Upper lobe of right lung (tissue), 1 donor: ENCODE measurements around the gene DKK1. TPM values are rescaled to one million over a fixed set of nuclear protein-coding genes. Genes with fewer than 3 reads are reported as not detected.
A peak's percentile ranks its signal among the peaks of the same experiment; 100 is the strongest.

Experiments
- ATAC-seq: fragments of 200-7000 bp; cut with Tn5 transposase; one replicate; pipeline ENCODE4 v1.9.1; 2020; ENCODE audit warnings: mild to moderate bottlenecking, moderate library complexity
- DNase-seq: peaks from one replicate; pipeline ENCODE4 v3.0.0-alpha.2; 2020
- H3K27ac ChIP-seq: fragments of 200-600 bp; one replicate; pipeline ENCODE4 v1.8.0; 2022
- H3K27me3 ChIP-seq: fragments of 200-600 bp; one replicate; pipeline ENCODE4 v1.8.0; 2022; ENCODE audit warnings: mild to moderate bottlenecking
- H3K36me3 ChIP-seq: fragments of 200-600 bp; one replicate; pipeline ENCODE4 v1.8.0; 2022
- H3K4me1 ChIP-seq: fragments of 200-600 bp; one replicate; pipeline ENCODE4 v1.8.0; 2022
- H3K4me3 ChIP-seq: fragments of 200-600 bp; one replicate; pipeline ENCODE4 v1.8.0; 2022; ENCODE audit warnings: mild to moderate bottlenecking
- H3K9me3 ChIP-seq: fragments of 200-600 bp; one replicate; pipeline ENCODE4 v1.8.0; 2022
- intact Hi-C: fragments of 100-400 bp; cut with DNase I; formaldehyde crosslinking; loops from one replicate; pipeline ENCODE4 v1.11.0; 2022
- total RNA-seq: library from RNA; stranded (reverse); fragmentation: NEBNext Ultra II Directional; extraction: Animal tissue kit (Norgen Biotek cat#: 25700); gene quantifications from one replicate; pipeline ENCODE4 v1.2.1, GENCODE V29; 2021
- TF ChIP-seq, protein P1 (sequence below): fragments of 200-600 bp; IDR thresholded peaks from one replicate; pipeline ENCODE4 v1.8.0; 2022; ENCODE audit warnings: antibody characterized with exemption
- donor health status: DM: no; HTN: yes; CAD: no; lungs with severe emphysema.

DKK1 gene
- total RNA-seq, 1 donor from 2014 or later: 3.7 TPM

DNA sequence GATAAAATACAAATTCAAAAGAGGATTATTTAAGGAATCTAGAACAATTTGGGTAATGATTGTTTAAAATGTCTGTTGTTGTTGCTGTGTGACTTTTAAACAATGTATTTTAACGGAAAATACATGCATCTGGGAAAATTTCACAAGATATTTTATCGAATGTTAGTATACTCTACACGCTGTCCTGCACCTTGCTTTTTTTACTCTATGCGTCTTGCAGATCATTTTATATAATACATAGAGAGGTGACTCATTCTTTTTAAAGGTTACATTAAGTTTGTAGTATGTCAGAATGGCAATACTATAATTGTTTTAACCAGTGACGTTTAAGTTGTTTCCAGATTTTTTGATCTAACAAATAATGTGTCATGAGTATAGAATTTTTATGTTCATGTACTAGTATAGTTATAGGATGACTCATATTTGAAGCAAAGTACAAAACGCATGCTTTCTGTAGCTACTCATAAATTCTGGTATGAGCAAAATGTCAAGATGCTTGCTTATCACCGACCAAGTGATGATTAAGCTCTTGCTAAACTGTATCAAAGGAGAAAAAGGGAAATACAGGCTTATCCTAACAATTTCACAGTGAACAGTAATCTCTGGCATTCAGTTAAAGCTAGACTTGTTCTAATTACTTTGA, 4.9 kb downstream of the DKK1 start:
- peaks cover 9% of the 10 kb centered on the region for H3K4me1 ChIP-seq
- H3K36me3 ChIP-seq: no peaks in the 10 kb centered on the region
- H3K9me3 ChIP-seq: no peaks in the 10 kb centered on the region
- ATAC-seq (peak; percentile 40), DNase-seq (no peak)
- H3K27ac ChIP-seq: no peak overlapping the region
- H3K4me3 ChIP-seq: no peak overlapping the region
- peaks cover 10% of the 10 kb centered on the region for H3K27me3 ChIP-seq
- intact Hi-C loops: loop anchor here (10.0 kb wide), 1 partner anchor 176 kb away; no protein-coding TSS in a partner anchor
- TF ChIP-seq, protein P1, sequence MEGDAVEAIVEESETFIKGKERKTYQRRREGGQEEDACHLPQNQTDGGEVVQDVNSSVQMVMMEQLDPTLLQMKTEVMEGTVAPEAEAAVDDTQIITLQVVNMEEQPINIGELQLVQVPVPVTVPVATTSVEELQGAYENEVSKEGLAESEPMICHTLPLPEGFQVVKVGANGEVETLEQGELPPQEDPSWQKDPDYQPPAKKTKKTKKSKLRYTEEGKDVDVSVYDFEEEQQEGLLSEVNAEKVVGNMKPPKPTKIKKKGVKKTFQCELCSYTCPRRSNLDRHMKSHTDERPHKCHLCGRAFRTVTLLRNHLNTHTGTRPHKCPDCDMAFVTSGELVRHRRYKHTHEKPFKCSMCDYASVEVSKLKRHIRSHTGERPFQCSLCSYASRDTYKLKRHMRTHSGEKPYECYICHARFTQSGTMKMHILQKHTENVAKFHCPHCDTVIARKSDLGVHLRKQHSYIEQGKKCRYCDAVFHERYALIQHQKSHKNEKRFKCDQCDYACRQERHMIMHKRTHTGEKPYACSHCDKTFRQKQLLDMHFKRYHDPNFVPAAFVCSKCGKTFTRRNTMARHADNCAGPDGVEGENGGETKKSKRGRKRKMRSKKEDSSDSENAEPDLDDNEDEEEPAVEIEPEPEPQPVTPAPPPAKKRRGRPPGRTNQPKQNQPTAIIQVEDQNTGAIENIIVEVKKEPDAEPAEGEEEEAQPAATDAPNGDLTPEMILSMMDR: no peak

DNA sequence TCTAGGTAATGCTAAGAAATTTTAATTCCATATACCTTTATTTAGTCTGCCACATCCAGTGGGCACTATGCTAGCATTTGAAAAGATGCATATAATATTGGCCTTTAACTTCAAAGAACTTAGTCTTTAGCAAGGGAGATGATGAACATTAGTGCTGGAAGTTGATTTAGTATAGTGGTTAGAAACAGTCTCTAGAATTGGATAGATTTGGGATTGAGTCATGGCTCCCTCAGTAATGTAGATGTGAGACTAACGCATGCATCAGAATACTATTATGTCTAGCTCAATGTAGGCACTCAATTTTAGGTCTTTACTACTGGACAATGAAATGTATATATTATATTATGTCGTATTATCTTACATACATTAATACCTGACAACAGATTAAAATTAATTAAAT, 5.8 kb downstream of the DKK1 start:
- no peaks in the 10 kb centered on the region for H3K9me3 ChIP-seq
- no peak overlapping the region for H3K27ac ChIP-seq
- intact Hi-C loops: loop anchor here (10.0 kb wide), 1 partner anchor 175 kb away; no protein-coding TSS in a partner anchor
- no peaks in the 10 kb centered on the region for H3K36me3 ChIP-seq
- TF ChIP-seq, protein P1: no peak
- ATAC-seq: no peak
- H3K27me3 ChIP-seq: no peaks in the 10 kb centered on the region
- no peak for DNase-seq
- no peaks in the 10 kb centered on the region for H3K4me1 ChIP-seq
- no peak overlapping the region for H3K4me3 ChIP-seq

DNA sequence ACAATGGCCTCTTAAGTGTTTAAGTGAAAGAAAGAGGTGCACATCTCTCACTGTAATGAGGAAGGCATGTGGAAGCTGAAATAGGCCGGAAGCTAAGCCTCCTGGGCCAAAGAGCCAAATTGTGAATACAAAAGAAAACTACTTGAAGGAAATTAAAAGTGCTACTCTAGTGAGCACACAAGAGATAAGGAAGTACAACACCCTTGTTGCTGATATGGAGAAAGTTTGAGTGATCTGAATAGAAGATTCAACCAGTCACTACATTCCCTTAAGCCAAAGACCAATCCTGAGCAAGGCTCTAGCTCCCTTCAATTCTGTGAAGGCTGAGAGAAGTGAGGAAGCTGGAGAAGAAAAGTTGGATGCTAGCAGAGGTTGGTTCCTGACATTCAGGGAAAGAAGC, 8.2 kb downstream of the DKK1 start:
- intact Hi-C loops: no loop called here
- no peak for DNase-seq
- Histone ChIP-seq H3K9me3 (no peaks in the 10 kb centered on the region), H3K27ac (no peak overlapping the region), H3K27me3 (peaks cover 8% of the 10 kb centered on the region), H3K4me3 (no peak overlapping the region), H3K36me3 (no peaks in the 10 kb centered on the region), H3K4me1 (no peaks in the 10 kb centered on the region)
- TF ChIP-seq, protein P1: no peak
- ATAC-seq: peak; percentile 32

DNA sequence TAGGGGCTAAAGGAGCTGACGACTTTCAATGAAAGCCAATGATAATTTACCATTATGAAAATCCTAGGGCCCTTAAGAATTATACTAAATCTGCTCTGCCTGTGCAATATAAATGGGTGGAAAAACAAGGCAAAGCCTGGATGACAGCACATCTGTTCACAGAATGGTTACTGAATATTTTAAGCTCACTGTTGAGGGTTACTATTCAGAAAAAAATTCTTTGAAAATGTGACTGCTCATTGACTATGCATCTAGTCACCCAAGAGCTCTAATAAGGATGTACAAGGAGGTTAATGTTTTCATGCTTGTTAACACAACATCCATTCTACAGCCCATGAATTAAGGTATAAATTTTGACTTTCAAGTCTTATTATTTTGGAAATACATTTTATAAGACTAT, 8.9 kb downstream of the DKK1 start:
- DNase-seq: no peak
- Histone ChIP-seq H3K36me3 (no peaks in the 10 kb centered on the region), H3K4me3 (no peak overlapping the region), H3K27me3 (peaks cover 8% of the 10 kb centered on the region), H3K9me3 (no peaks in the 10 kb centered on the region), H3K4me1 (no peaks in the 10 kb centered on the region), H3K27ac (no peak overlapping the region)
- intact Hi-C loops: no loop called here
- TF ChIP-seq, protein P1: no peak
- no peak for ATAC-seq

DNA sequence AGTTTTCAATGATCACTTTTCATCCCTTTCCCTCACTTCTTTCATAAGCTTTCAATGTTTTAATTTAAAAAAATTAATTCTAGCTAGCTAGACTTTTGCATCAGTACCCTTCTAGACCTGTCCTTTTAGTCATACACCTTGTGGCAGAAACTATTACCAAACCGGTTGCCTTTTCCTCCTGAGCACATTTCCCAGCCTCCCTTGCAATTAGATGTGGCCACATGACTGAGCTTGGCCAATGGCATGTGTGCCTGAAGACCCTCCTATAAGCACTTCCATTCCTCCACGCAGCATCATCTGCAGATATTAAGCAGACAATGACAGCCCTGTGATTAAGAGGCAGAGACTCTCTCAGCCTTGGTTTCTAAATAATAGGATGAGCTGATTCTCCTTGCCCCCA, 12.3 kb downstream of the DKK1 start:
- Histone ChIP-seq H3K27me3 (peaks cover 8% of the 10 kb centered on the region), H3K27ac (no peak overlapping the region), H3K9me3 (no peaks in the 10 kb centered on the region), H3K4me3 (no peak overlapping the region), H3K36me3 (no peaks in the 10 kb centered on the region), H3K4me1 (no peaks in the 10 kb centered on the region)
- DNase-seq (no peak), ATAC-seq (no peak)
- TF ChIP-seq, protein P1: no peak
- intact Hi-C loops: no loop called here
